H9 (cell line): ENCODE results near the gene DENND1A. TPM values are rescaled to one million over a fixed set of nuclear protein-coding genes. Genes with fewer than 3 reads are reported as not detected.

ENCODE experiments used
- DNase-seq: peaks from one replicate; pipeline ENCODE4 v3.0.0-alpha.2; 2017
- H2AFZ ChIP-seq: one replicate; pipeline ENCODE4 v1.6.1; 2013; ENCODE audit warnings: mild to moderate bottlenecking, low read length, control low read depth, moderate library complexity
- H2AK5ac ChIP-seq: 2 replicates; pipeline ENCODE4 v1.6.1; 2013; ENCODE audit warnings: low read length, control low read depth, mixed read lengths; ENCODE audit not compliant: insufficient read length
- H2BK120ac ChIP-seq: one replicate; pipeline ENCODE4 v1.6.1; 2013; ENCODE audit warnings: low read depth, mild to moderate bottlenecking, low read length, control low read depth, inconsistent platforms; ENCODE audit not compliant: poor library complexity, severe bottlenecking
- H2BK12ac ChIP-seq: 2 replicates; pipeline ENCODE4 v1.6.1; 2013; ENCODE audit warnings: low read length, control low read depth, mixed read lengths, low read depth; ENCODE audit not compliant: insufficient read length
- H2BK15ac ChIP-seq: 2 replicates; pipeline ENCODE4 v1.6.1; 2013; ENCODE audit warnings: low read depth, low read length, control low read depth
- H2BK20ac ChIP-seq: one replicate; pipeline ENCODE4 v1.6.1; 2013; ENCODE audit warnings: low read depth, mild to moderate bottlenecking, low read length, control low read depth, inconsistent platforms; ENCODE audit not compliant: poor library complexity, severe bottlenecking
- H2BK5ac ChIP-seq: 2 replicates; pipeline ENCODE4 v1.6.1; 2013; ENCODE audit warnings: low read length, control low read depth, mixed read lengths; ENCODE audit not compliant: insufficient read length
- H3K14ac ChIP-seq: 2 replicates; pipeline ENCODE4 v1.6.1; 2013; ENCODE audit warnings: low read length, control low read depth; ENCODE audit not compliant: insufficient read depth
- H3K18ac ChIP-seq: 2 replicates; pipeline ENCODE4 v1.6.1; 2013; ENCODE audit warnings: low read depth, mild to moderate bottlenecking, mixed read lengths, low read length, control low read depth; ENCODE audit not compliant: insufficient read length
- H3K23ac ChIP-seq: 2 replicates; pipeline ENCODE4 v1.6.1; 2013; ENCODE audit warnings: low read length, control low read depth, mixed read lengths, low read depth; ENCODE audit not compliant: insufficient read length
- H3K23me2 ChIP-seq: 2 replicates; pipeline ENCODE4 v1.6.1; 2013; ENCODE audit warnings: low read depth, mild to moderate bottlenecking, mixed read lengths, low read length, control low read depth; ENCODE audit not compliant: insufficient read length, poor library complexity, severe bottlenecking
- H3K27ac ChIP-seq: 2 replicates; pipeline ENCODE4 v1.5.1; 2013; ENCODE audit warnings: low read length, control low read depth, mixed read lengths, low read depth; ENCODE audit not compliant: insufficient read length
- H3K27me3 ChIP-seq: 2 replicates; pipeline ENCODE4 v1.6.1; 2013; ENCODE audit warnings: low read length, control low read depth, inconsistent platforms; ENCODE audit not compliant: insufficient read depth
- H3K4ac ChIP-seq: 2 replicates; pipeline ENCODE4 v1.6.1; 2013; ENCODE audit warnings: low read depth, mild to moderate bottlenecking, control low read depth, inconsistent platforms, low read length, moderate library complexity
- H3K4me1 ChIP-seq: 2 replicates; pipeline ENCODE4 v1.6.1; 2013; ENCODE audit warnings: low read length, control low read depth, inconsistent platforms; ENCODE audit not compliant: insufficient read depth
- H3K4me2 ChIP-seq: 2 replicates; pipeline ENCODE4 v1.6.1; 2013; ENCODE audit warnings: low read length, control low read depth, mixed read lengths; ENCODE audit not compliant: insufficient read length, insufficient read depth
- H3K56ac ChIP-seq: 2 replicates; pipeline ENCODE4 v1.6.1; 2013; ENCODE audit warnings: low read depth, mild to moderate bottlenecking, mixed read lengths, low read length, control low read depth; ENCODE audit not compliant: insufficient read length
- H3K79me1 ChIP-seq: 2 replicates; pipeline ENCODE4 v1.6.1; 2013; ENCODE audit warnings: low read depth, mild to moderate bottlenecking, moderate library complexity, low read length, control low read depth, inconsistent platforms; ENCODE audit not compliant: insufficient read depth, poor library complexity, severe bottlenecking
- H3K79me2 ChIP-seq: 2 replicates; pipeline ENCODE4 v1.6.1; 2013; ENCODE audit warnings: low read length, control low read depth, inconsistent platforms; ENCODE audit not compliant: insufficient read depth
- H3K9ac ChIP-seq: 2 replicates; pipeline ENCODE4 v1.6.1; 2013; ENCODE audit warnings: low read length, control low read depth, mixed read lengths; ENCODE audit not compliant: insufficient read length; ENCODE audit errors: extremely low read depth
- H3K9me3 ChIP-seq: one replicate; pipeline ENCODE4 v1.6.1; 2013; ENCODE audit warnings: low read depth, low read length, inconsistent platforms; ENCODE audit not compliant: control insufficient read depth
- H3T11ph ChIP-seq: one replicate; pipeline ENCODE4 v1.6.1; 2013; ENCODE audit warnings: mild to moderate bottlenecking, low read length, control low read depth, inconsistent platforms
- H4K20me1 ChIP-seq: one replicate; pipeline ENCODE4 v1.6.1; 2013; ENCODE audit not compliant: control insufficient read depth, insufficient read length, insufficient read depth
- H4K5ac ChIP-seq: 2 replicates; pipeline ENCODE4 v1.6.1; 2013; ENCODE audit warnings: low read depth, mild to moderate bottlenecking, mixed read lengths, low read length, control low read depth; ENCODE audit not compliant: insufficient read length
- H4K8ac ChIP-seq: replicated peaks from 2 replicates; pipeline ENCODE4 v1.6.1; 2013; ENCODE audit warnings: low read length, control low read depth, mixed read lengths, low read depth; ENCODE audit not compliant: insufficient read length
- H4K91ac ChIP-seq: 2 replicates; pipeline ENCODE4 v1.6.1; 2013; ENCODE audit warnings: low read depth, mild to moderate bottlenecking, moderate library complexity, mixed read lengths, low read length, control low read depth; ENCODE audit not compliant: insufficient read length
- H3K27ac Mint-ChIP-seq, 3 experiments: 2 replicates in 2 of 3; 3 replicates in 1 of 3; pipeline ENCODE4 v1.8.0; 2020 to 2021; ENCODE audit warnings: mixed read lengths in 3 of 3, mild to moderate bottlenecking in 1 of 3, moderate library complexity in 1 of 3
- H3K27me3 Mint-ChIP-seq: 2 replicates; pipeline ENCODE4 v1.8.0; 2021; ENCODE audit warnings: low read depth, mild to moderate bottlenecking, moderate library complexity, mixed read lengths
- H3K36me3 Mint-ChIP-seq, 3 experiments: 2 replicates in 2 of 3; 3 replicates in 1 of 3; pipeline ENCODE4 v1.8.0; 2020 to 2021; ENCODE audit warnings: low read depth in 3 of 3, mixed read lengths in 3 of 3; ENCODE audit not compliant: insufficient read depth in 1 of 3
- H3K4me1 Mint-ChIP-seq, 2 experiments: 2 replicates each; pipeline ENCODE4 v1.8.0; 2020; ENCODE audit warnings: mixed read lengths in 2 of 2
- H3K4me3 Mint-ChIP-seq, 2 experiments: 2 replicates in 1 of 2; 3 replicates in 1 of 2; pipeline ENCODE4 v1.8.0; 2020 to 2021; ENCODE audit warnings: mild to moderate bottlenecking in 2 of 2, mixed read lengths in 2 of 2, moderate library complexity in 1 of 2
- H3K9me3 Mint-ChIP-seq, 2 experiments: 2 replicates in 1 of 2; 3 replicates in 1 of 2; pipeline ENCODE4 v1.8.0; 2020; ENCODE audit warnings: mild to moderate bottlenecking in 2 of 2, mixed read lengths in 2 of 2, moderate library complexity in 1 of 2
- WGBS: extraction: QIAGEN DNeasy Blood & Tissue Kit; methylation state at CpG from one replicate; pipeline ENCODE4 v1.1.7; 2013; ENCODE audit warnings: missing lambda C conversion rate, low lambda C conversion rate, mixed read lengths; ENCODE audit not compliant: insufficient read length; ENCODE audit errors: extremely low coverage; 5-methylcytosine and 5-hydroxymethylcytosine counted together
- total RNA-seq: library from RNA; stranded (reverse); gene quantifications from 2 replicates; pipeline ENCODE4 v1.2.1, GENCODE V29; 2021
- TF ChIP-seq, protein P1 (sequence below): fragments of 200-600 bp; sonication (generic); conservative IDR thresholded peaks from 3 replicates; pipeline ENCODE4 v1.8.0; 2021; ENCODE audit warnings: antibody characterized with exemption, mild to moderate bottlenecking

The DENND1A gene
- total RNA-seq, 1 experiment from 2014 or later = 20.4 TPM

GRCh38 chr9:123457583-123457982, 472.3 kb downstream of the DENND1A start:
- Mint-ChIP-seq H3K4me3 (no peak overlapping the region), H3K27ac (no peak overlapping the region), H3K9me3 (no peaks in the 10 kb centered on the region), H3K27me3 (no peaks in the 10 kb centered on the region; the same call in 1 of the 2 replicates), H3K4me1 (peaks cover 6 to 7% of the 10 kb centered on the region in 2 experiments), H3K36me3 (peaks cover 0 to 2% (median 2%) of the 10 kb centered on the region in 3 experiments; a peak in 3 of 7 replicates)
- no peak overlapping the region for H3T11ph ChIP-seq
- no peak overlapping the region for H3K14ac ChIP-seq
- no peak overlapping the region for H4K5ac ChIP-seq
- H3K9ac ChIP-seq = no peak overlapping the region
- H3K79me2 ChIP-seq = no peaks in the 10 kb centered on the region
- H3K27ac ChIP-seq = no peak overlapping the region
- no peak overlapping the region; the same call in 1 of the 2 replicates for H2BK15ac ChIP-seq
- H2BK5ac ChIP-seq = no peak overlapping the region
- H2AK5ac ChIP-seq = no peak overlapping the region
- no peak overlapping the region for H2AFZ ChIP-seq
- no peaks in the 10 kb centered on the region for H4K20me1 ChIP-seq
- no peak overlapping the region for H3K4ac ChIP-seq
- H3K4me1 ChIP-seq = no peaks in the 10 kb centered on the region
- H2BK12ac ChIP-seq = no peak overlapping the region
- no peak overlapping the region for H3K4me2 ChIP-seq
- no peaks in the 10 kb centered on the region for H3K23me2 ChIP-seq
- no peak overlapping the region for H3K23ac ChIP-seq
- no peak overlapping the region for H4K8ac ChIP-seq
- no peaks in the 10 kb centered on the region for H3K9me3 ChIP-seq
- no peak overlapping the region for H2BK120ac ChIP-seq
- TF ChIP-seq, protein P1, sequence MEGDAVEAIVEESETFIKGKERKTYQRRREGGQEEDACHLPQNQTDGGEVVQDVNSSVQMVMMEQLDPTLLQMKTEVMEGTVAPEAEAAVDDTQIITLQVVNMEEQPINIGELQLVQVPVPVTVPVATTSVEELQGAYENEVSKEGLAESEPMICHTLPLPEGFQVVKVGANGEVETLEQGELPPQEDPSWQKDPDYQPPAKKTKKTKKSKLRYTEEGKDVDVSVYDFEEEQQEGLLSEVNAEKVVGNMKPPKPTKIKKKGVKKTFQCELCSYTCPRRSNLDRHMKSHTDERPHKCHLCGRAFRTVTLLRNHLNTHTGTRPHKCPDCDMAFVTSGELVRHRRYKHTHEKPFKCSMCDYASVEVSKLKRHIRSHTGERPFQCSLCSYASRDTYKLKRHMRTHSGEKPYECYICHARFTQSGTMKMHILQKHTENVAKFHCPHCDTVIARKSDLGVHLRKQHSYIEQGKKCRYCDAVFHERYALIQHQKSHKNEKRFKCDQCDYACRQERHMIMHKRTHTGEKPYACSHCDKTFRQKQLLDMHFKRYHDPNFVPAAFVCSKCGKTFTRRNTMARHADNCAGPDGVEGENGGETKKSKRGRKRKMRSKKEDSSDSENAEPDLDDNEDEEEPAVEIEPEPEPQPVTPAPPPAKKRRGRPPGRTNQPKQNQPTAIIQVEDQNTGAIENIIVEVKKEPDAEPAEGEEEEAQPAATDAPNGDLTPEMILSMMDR = no peak
- H2BK20ac ChIP-seq = no peak overlapping the region
- no peak overlapping the region for H4K91ac ChIP-seq
- no CpG with 5 or more reads among the region's 9 CpGs for WGBS
- no peak overlapping the region for H3K18ac ChIP-seq
- H3K79me1 ChIP-seq = no peaks in the 10 kb centered on the region
- DNase-seq = no peak
- no peaks in the 10 kb centered on the region for H3K27me3 ChIP-seq
- H3K56ac ChIP-seq = no peak overlapping the region
